HepG2 (cell line): ENCODE measurements around the gene TMEM231. TPM values are rescaled to one million over a fixed set of nuclear protein-coding genes. Genes with fewer than 3 reads are reported as not detected.
A peak's percentile ranks its signal among the peaks of the same experiment; 100 is the strongest.

Experiments used
- HDAC2 ChIP-seq: sonication (generic); formaldehyde crosslinking; IDR thresholded peaks from 2 replicates; pipeline ENCODE4 v1.4.0; 2020; ENCODE audit warnings: missing genetic modification reagents
- HNRNPLL ChIP-seq: fragments of 200-400 bp; formaldehyde crosslinking; IDR thresholded peaks from 2 replicates; pipeline ENCODE4 v1.6.1; 2017; ENCODE audit warnings: mild to moderate bottlenecking, low read depth, low read length; ENCODE audit not compliant: poor library complexity, severe bottlenecking
- HNRNPUL1 ChIP-seq: fragments of 200-400 bp; formaldehyde crosslinking; IDR thresholded peaks from 2 replicates; pipeline ENCODE4 v1.6.1; 2017; ENCODE audit warnings: low read depth, mild to moderate bottlenecking, low read length, moderate library complexity
- KDM6A ChIP-seq: IDR thresholded peaks from 2 replicates; pipeline ENCODE4 v1.6.1; 2016; ENCODE audit warnings: low read depth
- NCOA5 ChIP-seq: sonication (generic); formaldehyde crosslinking; IDR thresholded peaks from 2 replicates; pipeline ENCODE4 v1.4.0; 2020; ENCODE audit warnings: missing genetic modification reagents
- NFE2 ChIP-seq: sonication (generic); formaldehyde crosslinking; IDR thresholded peaks from 2 replicates; pipeline ENCODE4 v1.4.0; 2020; ENCODE audit warnings: missing genetic modification reagents
- RFX5 ChIP-seq: IDR thresholded peaks from 2 replicates; pipeline ENCODE4 v1.6.1; 2011; ENCODE audit warnings: low read depth, low read length, improper control_type of control experiment
- SIX1 ChIP-seq: sonication (generic); formaldehyde crosslinking; IDR thresholded peaks from 2 replicates; pipeline ENCODE4 v1.4.0; 2020; ENCODE audit warnings: missing genetic modification reagents, borderline replicate concordance
- SPEN ChIP-seq: sonication (generic); formaldehyde crosslinking; IDR thresholded peaks from 2 replicates; pipeline ENCODE4 v1.5.1; 2020; ENCODE audit warnings: low read depth, mild to moderate bottlenecking, missing genetic modification reagents
- U2AF1 ChIP-seq: fragments of 200-400 bp; formaldehyde crosslinking; optimal IDR thresholded peaks from 2 replicates; pipeline ENCODE3; 2017; ENCODE audit warnings: mild to moderate bottlenecking, low read depth, low read length
- ZNF17 ChIP-seq: sonication (generic); formaldehyde crosslinking; IDR thresholded peaks from 2 replicates; pipeline ENCODE4 v1.5.0; 2020; ENCODE audit warnings: mild to moderate bottlenecking, missing genetic modification reagents
- ZNF577 ChIP-seq: sonication (generic); formaldehyde crosslinking; IDR thresholded peaks from 2 replicates; pipeline ENCODE4 v1.4.0; 2020; ENCODE audit warnings: mild to moderate bottlenecking, low read depth, missing genetic modification reagents, borderline replicate concordance
- ZNF713 ChIP-seq: sonication (generic); formaldehyde crosslinking; IDR thresholded peaks from 2 replicates; pipeline ENCODE4 v1.4.0; 2020; ENCODE audit warnings: mild to moderate bottlenecking, missing genetic modification reagents
- ZNF766 ChIP-seq: sonication (generic); formaldehyde crosslinking; IDR thresholded peaks from 2 replicates; pipeline ENCODE4 v1.5.0; 2020; ENCODE audit warnings: missing genetic modification reagents, borderline replicate concordance
- polyA plus RNA-seq, 8 experiments: library from polyadenylated mRNA; depleted of rRNA in 3 of 8; stranded (reverse) in 7 of 8; unstranded in 1 of 8; fragments of >200 nt; fragmentation: Illumina TruSeq in 4 of 8; extraction: Trizol in 4 of 8; gene quantifications; 2 replicates each; pipeline versions ENCODE4 v1.2.1 to v1.2.3, GENCODE V29; 2011 to 2016; ENCODE audit warnings: low read depth in 4 of 8, missing spikeins in 1 of 8, mixed read lengths in 1 of 8; ENCODE audit not compliant: insufficient read depth in 1 of 8
- total RNA-seq, 5 experiments: library from RNA; depleted of rRNA; stranded (reverse); fragments of >200 nt; fragmentation: Illumina TruSeq; extraction: Trizol; gene quantifications; 2 replicates each; pipeline ENCODE4 v1.2.3, GENCODE V29; 2016; ENCODE audit warnings: low read depth in 1 of 5
- TF ChIP-seq, protein P1 (sequence below): sonication (generic); formaldehyde crosslinking; IDR thresholded peaks from 2 replicates; pipeline ENCODE4 v1.9.0; 2021; ENCODE audit warnings: missing genetic modification reagents, mild to moderate bottlenecking, borderline replicate concordance

TMEM231 gene
- total and polyA plus RNA-seq, 2 of the 13 experiments (the other 11 are each of a cell fraction or from before 2014, with no cell fraction given): 3.5 to 7.4 TPM

DNA sequence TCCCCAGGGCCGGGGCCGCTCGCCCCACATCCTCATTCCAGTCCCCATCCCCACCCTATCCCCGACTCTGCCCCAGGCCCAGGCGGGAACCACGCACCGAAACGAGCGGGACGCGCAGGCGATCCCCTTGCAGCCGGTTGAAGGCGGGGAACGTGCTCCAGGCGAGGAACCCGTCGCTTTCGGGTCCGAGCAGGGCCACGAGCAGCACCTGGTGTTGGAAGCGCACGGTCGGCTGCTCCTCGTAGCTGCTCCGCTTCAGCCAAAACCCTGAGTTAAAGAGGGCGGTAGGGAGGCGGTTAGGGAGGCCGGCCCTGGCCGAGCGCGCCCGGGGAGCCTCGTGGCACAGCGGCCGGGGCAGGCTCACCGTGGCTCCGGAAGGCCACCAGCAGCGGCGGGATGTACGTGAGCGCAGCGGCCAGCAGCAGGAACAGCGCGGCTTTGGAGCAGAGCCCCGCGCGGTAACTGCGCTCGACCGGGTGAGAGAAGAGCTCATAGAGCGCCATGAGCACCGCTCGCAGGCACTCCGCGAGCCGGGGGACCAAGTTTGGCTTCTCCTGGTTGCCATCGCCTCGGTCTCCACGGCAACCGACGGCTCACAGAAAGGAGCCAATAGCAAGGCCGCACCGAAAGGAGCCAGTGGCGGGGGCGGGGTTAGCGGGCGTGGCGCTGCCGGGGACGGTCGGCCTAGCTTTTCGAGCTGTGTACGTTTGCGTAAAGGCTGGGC is at the start of gene TMEM231 (continued):
- TF ChIP-seq NCOA5 (CRISPR knock-in tag) (no peak), HNRNPUL1 (no peak), ZNF713 (CRISPR knock-in tag) (peak; percentile 85; the same call in 1 of the 2 replicates), ZNF766 (no peak), SIX1 (no peak), SPEN (CRISPR knock-in tag) (no peak), RFX5 (peak; percentile 95), U2AF1 (peak; percentile 37), HNRNPLL (peak; percentile 99), KDM6A (CRISPR knock-in tag) (no peak), HDAC2 (CRISPR knock-in tag) (peak; percentile 56), ZNF577 (CRISPR knock-in tag) (0 out of 2 replicates have a peak, but pooled peaks have one; percentile 83), NFE2 (CRISPR knock-in tag) (no peak), ZNF17 (CRISPR knock-in tag) (no peak)
- TF ChIP-seq, protein P1, sequence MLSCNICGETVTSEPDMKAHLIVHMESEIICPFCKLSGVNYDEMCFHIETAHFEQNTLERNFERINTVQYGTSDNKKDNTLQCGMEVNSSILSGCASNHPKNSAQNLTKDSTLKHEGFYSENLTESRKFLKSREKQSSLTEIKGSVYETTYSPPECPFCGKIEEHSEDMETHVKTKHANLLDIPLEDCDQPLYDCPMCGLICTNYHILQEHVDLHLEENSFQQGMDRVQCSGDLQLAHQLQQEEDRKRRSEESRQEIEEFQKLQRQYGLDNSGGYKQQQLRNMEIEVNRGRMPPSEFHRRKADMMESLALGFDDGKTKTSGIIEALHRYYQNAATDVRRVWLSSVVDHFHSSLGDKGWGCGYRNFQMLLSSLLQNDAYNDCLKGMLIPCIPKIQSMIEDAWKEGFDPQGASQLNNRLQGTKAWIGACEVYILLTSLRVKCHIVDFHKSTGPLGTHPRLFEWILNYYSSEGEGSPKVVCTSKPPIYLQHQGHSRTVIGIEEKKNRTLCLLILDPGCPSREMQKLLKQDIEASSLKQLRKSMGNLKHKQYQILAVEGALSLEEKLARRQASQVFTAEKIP: no peak
